ENCODE data around the gene EXOSC1. TPM values are rescaled to one million over a fixed set of nuclear protein-coding genes. Genes with fewer than 3 reads are reported as not detected.

Gene EXOSC1
- total RNA-seq, 4 donors from 2014 or later, result 24.9 to 54.5 (median 28.0) TPM

- Histone ChIP-seq H3K9me3 (no peaks in the 10 kb centered on the region), H3K27me3 (no peaks in the 10 kb centered on the region), H3K36me3 (peaks cover 0 to 100% of the 10 kb centered on the region in 2 donors), H3K27ac (no peak overlapping the region), H3K4me3 (no peak overlapping the region), H3K4me1 (no peaks in the 10 kb centered on the region)
- ATAC-seq, result no peak
- TF ChIP-seq CTCF (IDR thresholded peaks at IDR 0.05) (no peak), POLR2A (IDR thresholded peaks at IDR 0.05) (no peak), EP300 (IDR thresholded peaks at IDR 0.05) (no peak), POLR2AphosphoS5 (IDR thresholded peaks at IDR 0.05) (no peak)
- 100% methylated on average over 2 of the region's 5 CpGs; no CpG with 5 or more reads in 1 of the 2 donors for WGBS, 2 donors (ENCODE audit: low coverage in 1 of 2)
These were observed 55.7 kb downstream of the EXOSC1 start for GRCh38 chr10:97390091-97390490.

GRCh38 chr10:97388152-97388551, 57.7 kb downstream of the EXOSC1 start:
- Histone ChIP-seq H3K27ac (no peak overlapping the region), H3K4me1 (no peaks in the 10 kb centered on the region), H3K4me3 (no peak overlapping the region), H3K36me3 (peaks cover 0 to 100% of the 10 kb centered on the region in 2 donors), H3K9me3 (no peaks in the 10 kb centered on the region), H3K27me3 (no peaks in the 10 kb centered on the region)
- peak; percentile 40 for ATAC-seq
- TF ChIP-seq CTCF (IDR thresholded peaks at IDR 0.05), result no peak
- no peak for TF ChIP-seq POLR2A (IDR thresholded peaks at IDR 0.05)
- no peak for TF ChIP-seq EP300 (IDR thresholded peaks at IDR 0.05)
- TF ChIP-seq POLR2AphosphoS5 (IDR thresholded peaks at IDR 0.05), result no peak
- no CpG with 5 or more reads among the region's 5 CpGs for WGBS, 2 donors (ENCODE audit: low coverage in 1 of 2)

Small RNA genes lying within 50 kb of the gene (small RNA-seq; reads per million reads assigned to genes)
- 0 reads per million in 4 donors for gene RF00019

Other genes starting within 250 kb of the EXOSC1 start
- 1 to 10 TPM; 3.2 to 6.7 (median 5.0) TPM for gene ARHGAP19, start 153.4 kb downstream of the EXOSC1 start, total RNA-seq
- 1 to 10 TPM; 5.1 to 8.0 (median 5.5) TPM for gene FRAT1, start 126.7 kb downstream of the EXOSC1 start, total RNA-seq
- gene FRAT2, start 111.3 kb downstream of the EXOSC1 start, total RNA-seq, result 10 to 100 TPM; 10.8 to 20.9 (median 12.5) TPM
- 10 to 100 TPM in 3 of 4 donors, 1 to 10 TPM in 1; 6.7 to 25.3 (median 11.8) TPM for gene RRP12, start 44.7 kb downstream of the EXOSC1 start, total RNA-seq
- 100 to 1,000 TPM; 248 to 385 (median 356) TPM for gene PGAM1, start 19.8 kb downstream of the EXOSC1 start, total RNA-seq
- gene ZDHHC16, start 169 bp upstream of the EXOSC1 start, total RNA-seq, result 10 to 100 TPM; 22.3 to 31.6 (median 25.3) TPM
- gene MMS19, start 52.4 kb upstream of the EXOSC1 start, total RNA-seq, result 10 to 100 TPM; 44.3 to 75.8 (median 51.8) TPM
- 10 to 100 TPM in 1 of 4 donors, 1 to 10 TPM in 3; 2.9 to 16.2 (median 8.9) TPM for gene UBTD1, start 52.9 kb upstream of the EXOSC1 start, total RNA-seq
- gene ANKRD2, start 126.8 kb upstream of the EXOSC1 start, total RNA-seq, result under 1 TPM in 1 of 4 donors, not detected in 3; 0.54 TPM
- gene HOGA1, start 138.4 kb upstream of the EXOSC1 start, total RNA-seq, result 1 to 10 TPM in 2 of 4 donors, under 1 TPM in 2; 0.62 to 2.5 (median 1.1) TPM
- not detected for gene C10orf62, start 143.7 kb upstream of the EXOSC1 start, total RNA-seq
- gene MORN4, start 187.5 kb upstream of the EXOSC1 start, total RNA-seq, result 10 to 100 TPM in 1 of 4 donors, 1 to 10 TPM in 3; 1.2 to 10.3 (median 2.9) TPM
- 10 to 100 TPM; 14.8 to 25.8 (median 22.7) TPM for gene PI4K2A, start 194.7 kb upstream of the EXOSC1 start, total RNA-seq
- gene AVPI1, start 241.2 kb upstream of the EXOSC1 start, total RNA-seq, result 100 to 1,000 TPM in 1 of 4 donors, 10 to 100 TPM in 3; 34.2 to 136 (median 45.4) TPM

Data from gastroesophageal sphincter (tissue), 4 donors.